ENCODE data around the gene ZNF772.
A peak's percentile ranks its signal among the peaks of the same experiment; 100 is the strongest.

The ZNF772 gene

DNA sequence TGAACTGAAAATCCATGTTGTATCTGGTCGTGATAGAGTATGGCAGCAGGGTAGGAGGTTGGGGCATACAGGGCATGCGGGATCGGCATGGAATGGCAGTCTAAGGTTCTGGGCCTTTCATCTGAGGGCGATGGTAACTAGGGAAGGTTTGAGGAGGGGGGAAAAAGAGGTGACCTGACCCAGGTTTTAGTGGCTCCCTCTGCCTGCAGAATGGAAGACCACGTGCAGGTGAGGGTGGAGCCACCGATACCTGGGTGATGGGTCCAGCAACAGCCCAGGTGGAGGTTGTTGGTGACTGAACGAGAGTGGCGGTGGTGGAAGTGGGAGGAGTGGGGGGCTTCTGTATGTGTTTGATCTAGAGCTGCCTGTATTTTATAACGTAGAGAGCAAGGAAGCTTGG lies 38.4 kb downstream of the ZNF772 start:
- DNase-seq (ENCODE audit: low read depth, low spot score), result no peak
- TF ChIP-seq, protein P1, sequence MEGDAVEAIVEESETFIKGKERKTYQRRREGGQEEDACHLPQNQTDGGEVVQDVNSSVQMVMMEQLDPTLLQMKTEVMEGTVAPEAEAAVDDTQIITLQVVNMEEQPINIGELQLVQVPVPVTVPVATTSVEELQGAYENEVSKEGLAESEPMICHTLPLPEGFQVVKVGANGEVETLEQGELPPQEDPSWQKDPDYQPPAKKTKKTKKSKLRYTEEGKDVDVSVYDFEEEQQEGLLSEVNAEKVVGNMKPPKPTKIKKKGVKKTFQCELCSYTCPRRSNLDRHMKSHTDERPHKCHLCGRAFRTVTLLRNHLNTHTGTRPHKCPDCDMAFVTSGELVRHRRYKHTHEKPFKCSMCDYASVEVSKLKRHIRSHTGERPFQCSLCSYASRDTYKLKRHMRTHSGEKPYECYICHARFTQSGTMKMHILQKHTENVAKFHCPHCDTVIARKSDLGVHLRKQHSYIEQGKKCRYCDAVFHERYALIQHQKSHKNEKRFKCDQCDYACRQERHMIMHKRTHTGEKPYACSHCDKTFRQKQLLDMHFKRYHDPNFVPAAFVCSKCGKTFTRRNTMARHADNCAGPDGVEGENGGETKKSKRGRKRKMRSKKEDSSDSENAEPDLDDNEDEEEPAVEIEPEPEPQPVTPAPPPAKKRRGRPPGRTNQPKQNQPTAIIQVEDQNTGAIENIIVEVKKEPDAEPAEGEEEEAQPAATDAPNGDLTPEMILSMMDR (IDR thresholded peaks at IDR 0.05; ENCODE audit: low read depth, low read length), result no peak
- in situ Hi-C loops (cut with HindIII; ENCODE audit: low sequenced_read_pairs), result no loop called here
- H3K4me3 ChIP-seq (ENCODE audit: low read depth, low read length), result no peak overlapping the region

DNA sequence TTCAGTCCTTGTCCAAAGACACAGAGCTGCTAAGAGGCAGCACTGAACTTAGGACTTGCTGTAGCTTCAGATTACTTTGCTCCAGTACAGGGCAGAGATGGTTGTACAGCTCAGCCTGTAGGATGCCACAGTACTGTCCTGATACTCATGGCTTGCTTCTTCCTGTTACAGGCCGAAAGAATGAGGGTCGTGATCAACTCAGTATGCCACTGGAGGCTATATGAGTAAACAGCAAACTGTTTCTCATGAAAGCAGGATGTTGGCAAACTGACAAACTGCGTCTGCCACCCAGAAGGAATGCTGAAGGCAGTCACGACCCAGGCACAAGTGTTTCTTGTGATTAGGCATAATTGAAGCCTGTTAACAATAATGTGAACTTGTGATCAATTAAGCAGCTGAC lies 39.4 kb downstream of the ZNF772 start:
- in situ Hi-C loops (cut with HindIII; ENCODE audit: low sequenced_read_pairs), result no loop called here
- TF ChIP-seq, protein P1 (IDR thresholded peaks at IDR 0.05; ENCODE audit: low read depth, low read length), result no peak
- no peak overlapping the region for H3K4me3 ChIP-seq (ENCODE audit: low read depth, low read length)
- DNase-seq (ENCODE audit: low read depth, low spot score), result no peak

DNA sequence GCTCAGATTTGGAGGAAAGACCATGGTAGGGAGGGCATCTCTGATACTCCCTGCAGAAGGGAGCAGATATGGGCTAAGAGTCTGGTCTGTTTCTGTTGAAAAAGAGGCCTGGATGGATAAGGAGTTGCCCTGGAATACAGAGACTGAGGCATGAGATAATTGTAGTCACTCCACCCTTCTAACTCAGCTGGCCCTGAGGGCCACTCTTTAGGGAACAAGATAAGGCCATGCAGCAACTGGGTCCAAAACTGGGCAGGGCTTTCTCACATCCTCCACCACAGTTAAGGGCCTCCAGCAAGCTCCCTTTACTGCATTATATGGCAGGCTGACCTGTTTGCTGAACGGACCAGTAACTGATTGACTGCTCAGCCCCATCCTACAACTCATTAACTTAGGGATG lies 40.9 kb downstream of the ZNF772 start:
- DNase-seq (ENCODE audit: low read depth, low spot score), result no peak
- in situ Hi-C loops (cut with HindIII; ENCODE audit: low sequenced_read_pairs), result no loop called here
- H3K4me3 ChIP-seq (ENCODE audit: low read depth, low read length), result peak overlapping the region; percentile 86
- TF ChIP-seq, protein P1 (IDR thresholded peaks at IDR 0.05; ENCODE audit: low read depth, low read length), result no peak

DNA sequence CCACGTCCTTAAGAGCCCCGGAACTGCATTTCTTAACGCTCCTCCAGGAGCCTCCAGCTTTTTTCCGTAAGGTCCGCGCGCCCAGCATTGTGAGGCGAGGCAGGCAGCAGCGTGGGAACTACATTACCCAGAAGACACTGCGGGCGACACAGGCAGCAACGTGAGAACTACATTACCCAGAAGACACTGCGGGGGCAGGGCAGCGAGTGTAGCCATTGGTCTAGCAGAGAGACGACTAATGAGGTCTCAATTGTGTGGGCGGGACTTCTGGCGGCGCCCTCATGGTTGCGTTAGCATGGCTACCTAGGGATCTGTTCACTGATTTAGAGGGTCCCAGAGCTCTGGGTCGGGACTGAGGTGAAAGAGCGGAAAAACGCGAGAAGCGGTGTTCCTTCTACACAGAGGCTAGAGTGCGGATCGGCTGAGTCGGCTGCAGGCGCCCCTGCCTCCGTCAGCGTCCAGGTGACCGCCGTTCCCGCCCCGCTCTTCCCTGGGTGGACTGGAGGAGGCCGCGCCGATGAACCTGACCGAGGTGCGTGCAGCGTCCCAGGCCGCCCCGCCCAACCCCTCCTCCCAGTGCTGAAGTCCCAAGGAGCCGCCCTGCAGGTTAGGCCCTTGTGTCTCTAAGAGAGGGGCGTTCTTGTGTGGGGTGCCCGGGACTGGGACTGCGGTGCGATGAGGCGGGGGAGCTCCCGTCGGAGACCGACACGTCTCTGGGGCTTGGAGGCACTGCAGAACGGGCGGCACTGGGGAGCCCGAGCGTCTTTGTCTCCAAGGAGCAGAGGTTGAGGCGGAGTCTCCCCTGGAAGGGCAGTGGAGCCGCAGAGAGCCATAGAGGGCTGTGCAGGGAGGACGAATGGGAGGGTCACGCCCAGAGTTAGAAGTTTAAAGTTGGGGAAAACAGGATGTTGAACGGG lies 42.0 kb downstream of the ZNF772 start, which contains the start of gene ZNF749:
ZNF749 (plus strand) TSS at position 264 of the 917 bp plus-strand sequence; CDS start at position 518, 254 bp downstream.
- in situ Hi-C loops (cut with HindIII; ENCODE audit: low sequenced_read_pairs), result no loop called here
- peak within 1 kb of the TSS; percentile 86 for H3K4me3 ChIP-seq (ENCODE audit: low read depth, low read length)
- peak; percentile 98 for DNase-seq (ENCODE audit: low read depth, low spot score)
- TF ChIP-seq, protein P1 (IDR thresholded peaks at IDR 0.05; ENCODE audit: low read depth, low read length), result no peak

DNA sequence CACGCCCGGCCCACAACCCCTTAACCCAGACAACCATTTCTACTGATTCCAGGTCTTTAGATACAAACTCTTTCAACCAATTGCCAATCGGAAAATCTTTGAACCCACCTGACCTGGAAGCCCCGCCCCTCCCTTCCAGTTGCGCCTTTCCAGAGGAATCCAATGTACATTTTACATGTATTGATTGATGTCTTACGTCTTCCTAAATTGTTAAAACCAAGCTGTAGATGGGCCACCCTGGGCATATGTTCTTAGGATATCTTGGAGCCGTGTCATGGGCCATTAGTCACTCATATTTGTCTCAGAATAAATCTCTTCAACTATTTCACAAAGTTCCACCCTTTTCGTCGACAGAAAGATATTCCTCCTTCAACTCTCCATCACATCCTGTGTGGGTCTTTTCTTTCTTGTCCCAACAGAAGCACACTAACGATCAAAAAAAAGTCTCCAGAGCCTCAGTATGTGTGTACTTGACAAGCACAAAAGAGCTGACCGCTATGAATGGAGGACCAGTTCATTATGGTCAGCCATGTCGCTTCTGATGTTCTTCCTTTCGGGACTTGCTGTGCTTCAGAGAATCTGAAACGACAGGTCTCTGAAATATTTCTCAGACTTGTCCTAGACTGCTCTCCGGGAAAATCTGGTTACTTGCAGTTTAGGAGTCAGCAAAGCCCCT lies 42.8 kb downstream of the ZNF772 start:
- no peak for DNase-seq (ENCODE audit: low read depth, low spot score)
- peak overlapping the region; percentile 86 for H3K4me3 ChIP-seq (ENCODE audit: low read depth, low read length)
- in situ Hi-C loops (cut with HindIII; ENCODE audit: low sequenced_read_pairs), result no loop called here
- TF ChIP-seq, protein P1 (IDR thresholded peaks at IDR 0.05; ENCODE audit: low read depth, low read length), result no peak

DNA sequence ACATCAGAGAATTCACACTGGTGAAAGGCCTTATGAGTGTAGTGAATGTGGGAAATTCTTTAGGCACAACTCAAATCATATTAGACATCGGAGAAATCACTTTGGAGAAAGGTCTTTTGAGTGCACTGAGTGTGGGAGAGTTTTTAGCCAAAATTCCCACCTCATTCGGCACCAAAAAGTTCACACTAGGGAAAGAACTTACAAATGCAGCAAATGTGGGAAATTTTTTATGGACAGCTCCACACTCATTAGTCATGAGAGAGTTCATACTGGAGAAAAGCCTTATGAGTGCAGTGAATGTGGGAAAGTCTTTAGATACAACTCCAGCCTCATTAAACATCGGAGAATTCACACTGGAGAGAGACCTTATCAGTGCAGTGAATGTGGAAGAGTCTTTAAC lies 56.3 kb downstream of the ZNF772 start:
- TF ChIP-seq, protein P1 (IDR thresholded peaks at IDR 0.05; ENCODE audit: low read depth, low read length), result no peak
- in situ Hi-C loops (cut with HindIII; ENCODE audit: low sequenced_read_pairs), result no loop called here
- no peak for DNase-seq (ENCODE audit: low read depth, low spot score)
- H3K4me3 ChIP-seq (ENCODE audit: low read depth, low read length), result no peak overlapping the region
